ENCODE data around the gene IFI44.

Gene IFI44

DNA sequence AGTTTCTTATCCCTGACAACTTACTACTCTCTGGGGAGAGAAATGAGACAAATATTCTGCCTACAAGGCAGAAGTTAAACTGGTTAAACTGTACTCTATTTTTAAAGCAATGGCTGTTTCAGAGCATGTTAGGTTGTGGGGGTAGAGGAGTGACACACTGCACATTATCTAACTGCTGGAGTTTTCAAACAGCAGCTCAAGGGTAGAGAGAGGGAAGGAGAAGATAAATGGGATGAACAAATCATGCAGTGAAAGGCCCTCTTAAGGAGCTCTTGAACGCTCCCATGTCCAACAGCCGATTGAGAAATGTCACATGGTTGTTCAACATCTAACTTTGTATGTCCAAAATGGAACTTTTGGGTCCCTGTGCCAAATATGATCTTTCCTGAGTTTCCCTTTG lies 43.4 kb upstream of the IFI44 start:
- H3K9ac ChIP-seq (ENCODE audit: low read length): no peak overlapping the region

DNA sequence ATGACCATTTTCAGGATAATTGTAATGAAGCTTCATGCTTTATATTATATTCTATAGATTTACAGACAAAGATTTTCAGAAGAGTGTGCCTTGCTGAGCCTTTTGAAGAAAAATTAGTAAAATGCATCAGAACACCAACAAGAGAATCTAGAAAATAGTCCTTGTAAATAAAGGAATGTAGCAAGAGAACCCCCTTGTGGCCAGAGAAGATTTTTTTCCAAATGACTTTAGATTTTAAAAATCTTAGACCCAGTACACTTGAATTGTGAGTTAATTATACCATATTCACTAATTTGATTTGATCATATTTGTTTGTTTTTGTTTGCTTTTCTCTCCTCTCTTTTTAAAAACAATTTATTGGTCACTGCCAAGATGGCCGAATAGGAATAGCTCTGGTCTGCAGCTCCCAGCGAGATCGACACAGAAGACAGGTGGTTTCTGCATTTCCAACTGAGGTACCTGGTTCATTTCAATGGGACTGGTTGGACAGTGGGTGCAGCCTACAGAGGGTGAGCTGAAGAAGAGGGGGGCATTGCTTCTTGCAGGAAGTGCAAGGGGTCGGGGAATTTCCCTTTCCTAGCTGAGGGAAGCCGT lies 42.2 kb upstream of the IFI44 start:
- TF ChIP-seq, protein P1, sequence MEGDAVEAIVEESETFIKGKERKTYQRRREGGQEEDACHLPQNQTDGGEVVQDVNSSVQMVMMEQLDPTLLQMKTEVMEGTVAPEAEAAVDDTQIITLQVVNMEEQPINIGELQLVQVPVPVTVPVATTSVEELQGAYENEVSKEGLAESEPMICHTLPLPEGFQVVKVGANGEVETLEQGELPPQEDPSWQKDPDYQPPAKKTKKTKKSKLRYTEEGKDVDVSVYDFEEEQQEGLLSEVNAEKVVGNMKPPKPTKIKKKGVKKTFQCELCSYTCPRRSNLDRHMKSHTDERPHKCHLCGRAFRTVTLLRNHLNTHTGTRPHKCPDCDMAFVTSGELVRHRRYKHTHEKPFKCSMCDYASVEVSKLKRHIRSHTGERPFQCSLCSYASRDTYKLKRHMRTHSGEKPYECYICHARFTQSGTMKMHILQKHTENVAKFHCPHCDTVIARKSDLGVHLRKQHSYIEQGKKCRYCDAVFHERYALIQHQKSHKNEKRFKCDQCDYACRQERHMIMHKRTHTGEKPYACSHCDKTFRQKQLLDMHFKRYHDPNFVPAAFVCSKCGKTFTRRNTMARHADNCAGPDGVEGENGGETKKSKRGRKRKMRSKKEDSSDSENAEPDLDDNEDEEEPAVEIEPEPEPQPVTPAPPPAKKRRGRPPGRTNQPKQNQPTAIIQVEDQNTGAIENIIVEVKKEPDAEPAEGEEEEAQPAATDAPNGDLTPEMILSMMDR (IDR thresholded peaks at IDR 0.05; ENCODE audit: low read depth, low read length): peak; percentile 51
- TF ChIP-seq EZH2phosphoT487 (IDR thresholded peaks at IDR 0.05; ENCODE audit: low read depth): no peak
- H3K79me2 ChIP-seq (ENCODE audit: low read length): no peaks in the 10 kb centered on the region
- H3K4me2 ChIP-seq (ENCODE audit: low read length): no peak overlapping the region
- H3K9ac ChIP-seq (ENCODE audit: low read length): no peak overlapping the region
- H4K20me1 ChIP-seq (ENCODE audit: insufficient read depth, low read length): no peaks in the 10 kb centered on the region
- H2AFZ ChIP-seq (ENCODE audit: low read depth, low read length): no peak overlapping the region
- no peak overlapping the region for H3K4me3 ChIP-seq (ENCODE audit: low read length)
- no peak overlapping the region for H3K27ac ChIP-seq (ENCODE audit: low read length)
- no peaks in the 10 kb centered on the region for H3K9me3 ChIP-seq (ENCODE audit: insufficient read depth, low read length)
- no peaks in the 10 kb centered on the region for H3K27me3 ChIP-seq (ENCODE audit: low read depth, low read length)
- H3K36me3 ChIP-seq (replicated peaks; ENCODE audit: low read depth, low read length): no peaks in the 10 kb centered on the region
- no peaks in the 10 kb centered on the region for H3K4me1 ChIP-seq (ENCODE audit: low read length)

More for the DNA sequence above, 43.4 kb upstream of the IFI44 start:
- Histone ChIP-seq H3K4me3 (ENCODE audit: low read length) (no peak overlapping the region), H3K4me2 (ENCODE audit: low read length) (no peak overlapping the region), H3K4me1 (ENCODE audit: low read length) (no peaks in the 10 kb centered on the region), H2AFZ (ENCODE audit: low read depth, low read length) (no peak overlapping the region), H4K20me1 (ENCODE audit: insufficient read depth, low read length) (no peaks in the 10 kb centered on the region), H3K27ac (ENCODE audit: low read length) (no peak overlapping the region), H3K36me3 (replicated peaks; ENCODE audit: low read depth, low read length) (no peaks in the 10 kb centered on the region), H3K79me2 (ENCODE audit: low read length) (no peaks in the 10 kb centered on the region), H3K9me3 (ENCODE audit: insufficient read depth, low read length) (no peaks in the 10 kb centered on the region), H3K27me3 (ENCODE audit: low read depth, low read length) (no peaks in the 10 kb centered on the region)
- TF ChIP-seq, protein P1 (IDR thresholded peaks at IDR 0.05; ENCODE audit: low read depth, low read length): no peak
- no peak for TF ChIP-seq EZH2phosphoT487 (IDR thresholded peaks at IDR 0.05; ENCODE audit: low read depth)

DNA sequence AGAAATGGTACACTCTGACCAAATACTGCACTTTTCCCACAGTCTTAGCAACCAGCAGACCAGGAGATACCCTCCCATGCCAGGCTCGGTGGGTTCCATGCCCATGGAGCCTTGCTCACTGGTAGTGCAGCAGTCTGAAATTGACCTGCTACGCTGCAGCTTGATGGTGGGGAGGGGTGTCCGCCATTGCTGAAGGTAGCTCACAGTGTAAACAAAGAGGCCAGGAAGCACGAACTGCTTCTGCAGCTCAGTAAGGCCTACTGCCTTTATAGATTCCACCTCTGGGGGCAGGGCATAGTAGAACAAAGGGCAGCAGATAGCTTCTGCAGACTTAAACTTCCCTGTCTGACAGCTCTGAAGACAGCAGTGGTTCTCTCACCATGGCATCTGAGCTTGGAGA lies 41.7 kb upstream of the IFI44 start:
- no peaks in the 10 kb centered on the region for H3K4me1 ChIP-seq (ENCODE audit: low read length)
- H3K79me2 ChIP-seq (ENCODE audit: low read length): no peaks in the 10 kb centered on the region
- TF ChIP-seq, protein P1 (IDR thresholded peaks at IDR 0.05; ENCODE audit: low read depth, low read length): no peak
- no peak for TF ChIP-seq EZH2phosphoT487 (IDR thresholded peaks at IDR 0.05; ENCODE audit: low read depth)
- no peak overlapping the region for H3K4me3 ChIP-seq (ENCODE audit: low read length)
- no peak overlapping the region for H3K9ac ChIP-seq (ENCODE audit: low read length)
- no peaks in the 10 kb centered on the region for H3K36me3 ChIP-seq (replicated peaks; ENCODE audit: low read depth, low read length)
- H2AFZ ChIP-seq (ENCODE audit: low read depth, low read length): no peak overlapping the region
- no peak overlapping the region for H3K27ac ChIP-seq (ENCODE audit: low read length)
- no peaks in the 10 kb centered on the region for H4K20me1 ChIP-seq (ENCODE audit: insufficient read depth, low read length)
- H3K9me3 ChIP-seq (ENCODE audit: insufficient read depth, low read length): no peaks in the 10 kb centered on the region
- H3K4me2 ChIP-seq (ENCODE audit: low read length): no peak overlapping the region
- no peaks in the 10 kb centered on the region for H3K27me3 ChIP-seq (ENCODE audit: low read depth, low read length)

DNA sequence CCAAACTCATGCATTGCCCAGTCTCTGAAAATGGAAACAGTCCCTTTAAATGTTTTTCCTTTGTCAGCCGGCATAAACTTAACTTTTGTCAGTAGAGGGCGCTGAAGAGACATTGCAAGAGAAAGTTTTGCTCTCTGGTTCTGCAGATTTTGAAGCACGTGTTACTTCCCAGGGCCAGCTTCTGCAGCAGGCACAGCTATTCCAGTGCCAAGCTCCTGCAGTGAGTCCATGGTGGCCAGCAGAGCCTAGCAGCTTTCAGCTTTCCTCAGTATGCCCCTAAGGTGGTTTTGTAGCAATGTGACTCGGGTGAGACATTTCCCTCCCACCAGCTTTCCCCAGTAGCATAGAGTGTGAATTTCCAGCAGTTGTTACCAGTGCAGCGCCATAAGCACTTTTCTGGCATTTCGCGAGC lies 32.0 kb upstream of the IFI44 start:
- H3K9me3 ChIP-seq (ENCODE audit: insufficient read depth, low read length): no peaks in the 10 kb centered on the region
- peak overlapping the region; percentile 91 for H2AFZ ChIP-seq (ENCODE audit: low read depth, low read length)
- peak overlapping the region; percentile 11; the same call in 1 of the 2 replicates for H3K9ac ChIP-seq (ENCODE audit: low read length)
- H3K36me3 ChIP-seq (replicated peaks; ENCODE audit: low read depth, low read length): no peaks in the 10 kb centered on the region
- TF ChIP-seq, protein P1 (IDR thresholded peaks at IDR 0.05; ENCODE audit: low read depth, low read length): peak; percentile 65
- TF ChIP-seq EZH2phosphoT487 (IDR thresholded peaks at IDR 0.05; ENCODE audit: low read depth): no peak
- H4K20me1 ChIP-seq (ENCODE audit: insufficient read depth, low read length): no peaks in the 10 kb centered on the region
- no peaks in the 10 kb centered on the region for H3K27me3 ChIP-seq (ENCODE audit: low read depth, low read length)
- H3K4me1 ChIP-seq (ENCODE audit: low read length): peaks cover 20% of the 10 kb centered on the region
- no peak overlapping the region for H3K27ac ChIP-seq (ENCODE audit: low read length)
- no peaks in the 10 kb centered on the region for H3K79me2 ChIP-seq (ENCODE audit: low read length)
- peak overlapping the region; percentile 77 for H3K4me2 ChIP-seq (ENCODE audit: low read length)
- peak overlapping the region; percentile 64 for H3K4me3 ChIP-seq (ENCODE audit: low read length)

Measured in OCI-LY3 (cell line).